Sigmoid colon (tissue), 7 donors: Measurements from ENCODE around the gene DIRAS2. TPM values are rescaled to one million over a fixed set of nuclear protein-coding genes. Genes with fewer than 3 reads are reported as not detected.

Source experiments
- DNase-seq: peaks from one replicate; pipeline ENCODE4 v3.0.0-alpha.2; 2019
- H3K27ac ChIP-seq, 4 donors: fragments of 200-600 bp; sonication (generic); one replicate each; pipeline ENCODE4 v1.5.1; 2016 to 2019; ENCODE audit warnings: mild to moderate bottlenecking in 1 of 4
- H3K27me3 ChIP-seq, 3 donors: fragments of 200-600 bp; sonication (generic); one replicate each; pipeline ENCODE4 v1.5.1; 2019; ENCODE audit warnings: mild to moderate bottlenecking in 1 of 3
- H3K36me3 ChIP-seq, 4 donors: fragments of 200-600 bp; sonication (generic); one replicate each; pipeline ENCODE4 v1.5.1; 2016 to 2019
- H3K4me1 ChIP-seq, 4 donors: fragments of 200-600 bp; sonication (generic); one replicate each; pipeline ENCODE4 v1.5.1; 2017 to 2019
- H3K4me3 ChIP-seq, 4 donors: fragments of 200-600 bp; sonication (generic); one replicate each; pipeline ENCODE4 v1.5.1; 2017 to 2019; ENCODE audit warnings: mild to moderate bottlenecking in 2 of 4, moderate library complexity in 1 of 4
- H3K9me3 ChIP-seq, 4 donors: fragments of 200-600 bp in 3 of 4; sonication (generic) in 3 of 4; one replicate each; pipeline versions ENCODE4 v1.5.1 to v1.6.1; 2013 to 2019
- EP300 ChIP-seq, 4 donors: sonication (generic); formaldehyde crosslinking; IDR thresholded peaks; one replicate each; pipeline ENCODE4 v1.6.1; 2017; ENCODE audit warnings: antibody characterized with exemption in 4 of 4
- POLR2A ChIP-seq, 2 donors: fragments of 450-650 bp; IDR thresholded peaks; one replicate each; pipeline ENCODE4 v1.6.1; 2016; ENCODE audit warnings: antibody characterized with exemption in 2 of 2, mild to moderate bottlenecking in 2 of 2, moderate library complexity in 2 of 2
- POLR2AphosphoS5 ChIP-seq, 4 donors: sonication (generic); formaldehyde crosslinking; IDR thresholded peaks; one replicate each; pipeline ENCODE4 v1.6.1; 2017; ENCODE audit warnings: antibody characterized with exemption in 4 of 4
- WGBS, 2 donors: extraction: QIAGEN DNeasy Blood & Tissue Kit; methylation state at CpG; one replicate each; pipeline ENCODE4 v1.1.7; 2013; 5-methylcytosine and 5-hydroxymethylcytosine counted together
- intact Hi-C: fragments of 100-400 bp; cut with DNase I; formaldehyde crosslinking; loops from one replicate; pipeline ENCODE4 v1.15.1; 2023
- polyA plus RNA-seq, 3 donors: library from polyadenylated mRNA; stranded (reverse); fragments of 200-250 nt; gene quantifications; one replicate each; pipeline ENCODE4 v1.2.3, GENCODE V29; 2013
- total RNA-seq, 4 donors: library from RNA; depleted of rRNA; stranded (reverse); fragments of >200 nt; gene quantifications; one replicate each; pipeline ENCODE4 v1.1.0, GENCODE V29; 2016
- TF ChIP-seq, protein P1 (sequence below), 4 experiments: fragments of 450-650 bp in 3 of 4; fragments of 200-600 bp in 1 of 4; IDR thresholded peaks; one replicate each; pipeline ENCODE4 v1.5.1; 2016 to 2019; ENCODE audit warnings: antibody characterized with exemption in 4 of 4, mild to moderate bottlenecking in 3 of 4, moderate library complexity in 2 of 4
- donor health status: healthy with polysubstance abuse.
- donor health status: Bipolar disorder and iron deficiency.
- donor health status: healthy.

The DIRAS2 gene
- total and polyA plus RNA-seq, 7 donors: 0.12 to 1.2 (median 0.33) TPM; not detected in 2

DNA sequence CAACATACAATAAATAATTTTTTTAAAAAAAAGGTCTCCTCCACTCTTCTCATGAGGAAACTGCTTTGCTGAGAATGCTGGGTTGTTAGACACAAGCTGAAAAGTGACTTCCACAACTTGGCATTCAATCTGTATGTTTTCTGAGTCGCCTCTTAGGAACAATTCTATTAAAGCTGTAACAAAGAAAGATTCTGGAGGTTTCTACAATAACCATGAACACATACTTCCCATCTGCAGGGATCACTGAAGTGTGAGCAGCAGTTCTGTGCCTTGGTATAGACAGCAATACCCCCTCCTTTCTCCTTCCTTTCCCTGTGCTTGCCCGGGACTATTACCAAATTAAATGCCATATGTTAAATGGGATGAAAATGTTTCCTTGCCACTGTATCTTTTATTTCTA is 1.5 kb downstream of the DIRAS2 start:
- TF ChIP-seq EP300 (IDR thresholded peaks at IDR 0.05) (no peak), POLR2AphosphoS5 (IDR thresholded peaks at IDR 0.05) (no peak), POLR2A (IDR thresholded peaks at IDR 0.05) (no peak)
- TF ChIP-seq, protein P1, sequence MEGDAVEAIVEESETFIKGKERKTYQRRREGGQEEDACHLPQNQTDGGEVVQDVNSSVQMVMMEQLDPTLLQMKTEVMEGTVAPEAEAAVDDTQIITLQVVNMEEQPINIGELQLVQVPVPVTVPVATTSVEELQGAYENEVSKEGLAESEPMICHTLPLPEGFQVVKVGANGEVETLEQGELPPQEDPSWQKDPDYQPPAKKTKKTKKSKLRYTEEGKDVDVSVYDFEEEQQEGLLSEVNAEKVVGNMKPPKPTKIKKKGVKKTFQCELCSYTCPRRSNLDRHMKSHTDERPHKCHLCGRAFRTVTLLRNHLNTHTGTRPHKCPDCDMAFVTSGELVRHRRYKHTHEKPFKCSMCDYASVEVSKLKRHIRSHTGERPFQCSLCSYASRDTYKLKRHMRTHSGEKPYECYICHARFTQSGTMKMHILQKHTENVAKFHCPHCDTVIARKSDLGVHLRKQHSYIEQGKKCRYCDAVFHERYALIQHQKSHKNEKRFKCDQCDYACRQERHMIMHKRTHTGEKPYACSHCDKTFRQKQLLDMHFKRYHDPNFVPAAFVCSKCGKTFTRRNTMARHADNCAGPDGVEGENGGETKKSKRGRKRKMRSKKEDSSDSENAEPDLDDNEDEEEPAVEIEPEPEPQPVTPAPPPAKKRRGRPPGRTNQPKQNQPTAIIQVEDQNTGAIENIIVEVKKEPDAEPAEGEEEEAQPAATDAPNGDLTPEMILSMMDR (IDR thresholded peaks at IDR 0.05): no peak
- intact Hi-C loops: no loop called here
- DNase-seq: no peak
- Histone ChIP-seq H3K27ac (no peak overlapping the region), H3K27me3 (peaks cover 5 to 29% (median 14%) of the 10 kb centered on the region in 3 donors), H3K4me3 (no peak overlapping the region), H3K36me3 (no peaks in the 10 kb centered on the region), H3K4me1 (peaks cover 0 to 13% (median 11%) of the 10 kb centered on the region in 4 donors), H3K9me3 (no peaks in the 10 kb centered on the region)
- WGBS, 2 donors: 75 to 79% methylated on average over 2 of the region's 2 CpGs

DNA sequence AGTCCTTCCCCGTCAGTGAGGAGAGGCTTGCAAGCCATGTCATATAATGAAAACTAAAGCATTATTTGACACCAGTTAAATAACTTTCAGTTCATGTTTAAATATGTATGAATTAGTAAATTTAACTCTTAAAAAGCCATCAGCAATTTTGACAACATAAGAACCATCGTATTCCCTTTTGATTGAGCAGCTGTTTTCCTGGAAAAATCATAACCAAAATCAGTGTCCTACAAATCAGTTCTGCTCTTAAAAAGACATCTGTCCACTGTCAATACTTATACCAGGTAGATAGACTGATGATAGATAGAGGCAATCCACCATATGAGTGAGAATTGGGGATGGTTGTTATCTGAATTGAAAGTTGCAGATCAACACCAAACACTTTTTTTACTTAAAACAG is 2.3 kb downstream of the DIRAS2 start:
- TF ChIP-seq, protein P1 (IDR thresholded peaks at IDR 0.05): no peak
- TF ChIP-seq POLR2AphosphoS5 (IDR thresholded peaks at IDR 0.05): no peak
- no peak for TF ChIP-seq POLR2A (IDR thresholded peaks at IDR 0.05)
- no peak for TF ChIP-seq EP300 (IDR thresholded peaks at IDR 0.05)
- Histone ChIP-seq H3K27ac (no peak overlapping the region), H3K9me3 (no peaks in the 10 kb centered on the region), H3K27me3 (peaks cover 5 to 29% (median 14%) of the 10 kb centered on the region in 3 donors), H3K36me3 (no peaks in the 10 kb centered on the region), H3K4me1 (peaks cover 0 to 13% (median 11%) of the 10 kb centered on the region in 4 donors), H3K4me3 (no peak overlapping the region)
- no peak for DNase-seq
- WGBS, 2 donors: 75 to 79% methylated on average over 2 of the region's 2 CpGs
- intact Hi-C loops: no loop called here

DNA sequence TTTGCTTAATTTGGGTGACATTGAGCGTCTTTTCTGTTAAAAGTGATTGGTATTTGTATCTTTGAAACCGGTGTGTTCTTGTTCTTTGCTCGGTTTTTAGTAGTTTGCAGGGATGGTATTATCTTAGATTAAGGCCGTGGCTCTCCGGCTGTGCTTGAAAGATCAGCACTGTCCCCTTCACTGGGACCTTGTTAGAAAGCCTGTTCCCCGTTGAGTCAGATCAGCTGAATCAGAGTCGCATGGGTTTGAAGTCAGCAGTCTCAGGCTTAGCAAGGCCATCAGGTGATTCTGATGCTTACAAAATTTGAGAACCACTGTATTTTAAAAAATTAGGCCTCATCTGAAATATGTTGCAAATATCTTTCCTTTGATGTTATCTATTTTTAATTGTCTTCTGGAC is 5.0 kb downstream of the DIRAS2 start:
- Histone ChIP-seq H3K27ac (no peak overlapping the region), H3K4me3 (no peak overlapping the region), H3K9me3 (no peaks in the 10 kb centered on the region), H3K4me1 (peaks cover 0 to 9% (median 4%) of the 10 kb centered on the region in 4 donors), H3K36me3 (no peaks in the 10 kb centered on the region), H3K27me3 (peaks cover 0 to 19% (median 9%) of the 10 kb centered on the region in 3 donors)
- intact Hi-C loops: no loop called here
- no peak for TF ChIP-seq POLR2AphosphoS5 (IDR thresholded peaks at IDR 0.05)
- TF ChIP-seq, protein P1 (IDR thresholded peaks at IDR 0.05): no peak
- TF ChIP-seq POLR2A (IDR thresholded peaks at IDR 0.05): no peak
- no peak for TF ChIP-seq EP300 (IDR thresholded peaks at IDR 0.05)
- 89 to 92% methylated on average over 7 of the region's 7 CpGs for WGBS, 2 donors
- no peak for DNase-seq

DNA sequence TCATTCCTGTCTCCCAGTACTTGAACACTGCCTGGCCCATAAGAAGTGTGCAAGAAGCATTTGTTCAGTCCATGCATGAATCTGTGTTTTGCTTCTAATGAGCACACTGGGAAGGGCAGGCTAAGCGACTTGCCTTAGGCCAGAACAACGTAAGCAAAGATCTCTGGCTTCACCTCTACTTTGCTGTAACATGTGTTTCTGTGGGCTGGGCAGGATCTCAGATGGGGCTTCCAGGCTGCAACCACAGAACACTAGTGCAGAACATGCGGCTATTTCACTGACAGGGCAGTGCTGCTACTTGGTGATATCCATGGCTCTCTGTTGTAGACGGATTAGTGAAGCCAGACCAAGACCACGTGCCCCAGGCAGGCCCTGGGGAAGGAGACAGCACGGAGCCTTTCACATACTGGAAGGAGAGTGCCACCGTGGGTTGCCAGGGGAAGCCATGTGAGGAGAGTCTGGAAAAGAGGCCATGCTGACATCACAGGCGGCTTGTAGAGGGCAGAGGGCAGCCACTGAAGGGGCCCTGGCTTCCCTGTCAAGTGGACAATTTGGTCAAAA is 9.9 kb downstream of the DIRAS2 start:
- 84 to 86% methylated on average over 8 of the region's 8 CpGs for WGBS, 2 donors
- Histone ChIP-seq H3K36me3 (no peaks in the 10 kb centered on the region), H3K27me3 (no peaks in the 10 kb centered on the region), H3K4me3 (no peak overlapping the region), H3K27ac (no peak overlapping the region), H3K9me3 (no peaks in the 10 kb centered on the region), H3K4me1 (no peaks in the 10 kb centered on the region)
- intact Hi-C loops: no loop called here
- no peak for TF ChIP-seq EP300 (IDR thresholded peaks at IDR 0.05)
- no peak for DNase-seq

DNA sequence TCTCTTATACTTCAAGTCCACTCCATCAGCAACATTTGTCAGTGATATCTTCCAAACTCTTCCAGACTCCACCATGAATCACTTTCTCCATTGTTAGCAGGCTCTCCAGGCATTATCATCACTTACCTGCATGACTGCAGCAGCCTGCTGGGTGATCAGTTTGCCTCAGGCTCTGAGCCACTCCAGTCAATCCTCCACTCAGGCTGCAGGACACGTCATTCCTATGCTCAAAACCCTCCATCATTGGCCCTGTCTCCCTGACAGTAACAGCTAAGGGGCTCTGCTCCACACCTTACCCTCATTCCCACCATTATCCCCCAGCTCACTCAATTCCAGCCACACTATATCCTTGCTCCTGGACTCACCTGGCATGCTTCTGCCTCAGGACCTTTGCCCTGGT is 10.7 kb downstream of the DIRAS2 start:
- 76 to 77% methylated on average over 1 of the region's 1 CpG for WGBS, 2 donors
- intact Hi-C loops: no loop called here
- no peak for DNase-seq

More for the DNA sequence above, 10.7 kb downstream of the DIRAS2 start:
- Histone ChIP-seq H3K27ac (no peak overlapping the region), H3K4me1 (no peaks in the 10 kb centered on the region), H3K9me3 (no peaks in the 10 kb centered on the region), H3K36me3 (no peaks in the 10 kb centered on the region), H3K27me3 (no peaks in the 10 kb centered on the region), H3K4me3 (no peak overlapping the region)
- TF ChIP-seq POLR2AphosphoS5 (IDR thresholded peaks at IDR 0.05) (no peak), POLR2A (IDR thresholded peaks at IDR 0.05) (no peak), EP300 (IDR thresholded peaks at IDR 0.05) (no peak)
- TF ChIP-seq, protein P1 (IDR thresholded peaks at IDR 0.05): no peak
